ENCODE results near the gene SYNGR2. TPM values are rescaled to one million over a fixed set of nuclear protein-coding genes. Genes with fewer than 3 reads are reported as not detected.

Gene SYNGR2
- 56.4 and 68.8 TPM in 2 replicates for total RNA-seq

GRCh38 chr17:78168242-78168902 lies at the start of gene SYNGR2:
Gene SYNGR2, plus strand, starts transcription at chr17:78168581. Its CDS starts 36 bp downstream, at chr17:78168617.

GRCh38 chr17:78128551-78129350 lies 39.6 kb upstream of the SYNGR2 start, which contains the start of gene TMC6:
Gene TMC6, minus strand, starts transcription at chr17:78128755. Its CDS starts 1,923 bp downstream, at chr17:78126832.

DNA sequence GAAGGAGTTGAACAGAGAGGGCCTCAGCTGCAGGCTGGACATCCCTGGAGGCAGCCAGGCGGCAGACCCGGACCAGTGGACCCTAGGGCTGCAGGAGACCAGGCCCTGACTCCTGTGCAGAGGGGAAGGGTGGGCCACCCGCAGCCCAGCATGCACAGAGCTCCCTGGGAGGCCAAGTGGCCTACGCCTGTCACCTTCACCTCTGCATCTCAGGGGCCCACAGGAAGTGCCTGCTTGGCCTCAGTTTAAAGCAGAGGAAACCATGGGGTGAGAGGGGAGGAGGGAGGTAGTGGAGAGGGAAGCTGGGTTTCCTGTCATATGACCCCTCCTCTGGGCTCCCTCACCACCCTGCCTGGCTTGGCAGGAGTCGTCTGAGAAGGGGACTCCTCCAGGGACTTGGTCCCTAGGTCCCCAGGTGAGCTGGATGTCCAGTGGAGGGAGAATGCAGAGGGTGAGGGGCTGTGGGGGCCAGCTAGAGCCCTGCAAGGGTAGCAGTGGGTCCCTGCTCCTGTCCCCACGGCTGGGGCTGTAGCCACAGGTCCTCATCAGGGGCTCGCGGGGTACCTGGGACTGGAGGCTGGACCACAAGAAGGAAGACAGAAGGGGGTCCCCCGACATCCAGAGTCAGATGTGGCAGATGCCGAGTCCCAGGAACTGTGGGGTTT lies 37.8 kb upstream of the SYNGR2 start, which contains the start of gene TMC8:
TMC8 (plus strand) TSS at position 335 of the 665 bp plus-strand sequence. CDS start 818 bp downstream, outside the sequence.

GRCh38 chr17:78186692-78187595 lies 18.6 kb downstream of the SYNGR2 start, which contains the start of the genes AFMID and TK1:
Gene AFMID, plus strand, starts transcription at chr17:78187362. Its CDS starts 9 bp downstream, at chr17:78187371.
Gene TK1, minus strand, starts transcription at chr17:78187052. Its CDS starts 58 bp downstream, at chr17:78186994.

GRCh38 chr17:78214016-78214705 lies 45.8 kb downstream of the SYNGR2 start, which contains the start of gene BIRC5:
Gene BIRC5, plus strand, starts transcription at chr17:78214253. Its CDS starts 64 bp downstream, at chr17:78214317.

Other genes starting within 250 kb of the SYNGR2 start
- gene TNRC6C, start 209.9 kb upstream of the SYNGR2 start, total RNA-seq, result 0.68 and 0.93 TPM in 2 replicates
- gene TMC6, start 39.8 kb upstream of the SYNGR2 start, total RNA-seq, result 65.6 and 78.7 TPM in 2 replicates
- gene TMC8, start 37.8 kb upstream of the SYNGR2 start, total RNA-seq, result under 0.01 and 0.21 TPM in 2 replicates
- gene C17orf99, start 22.2 kb upstream of the SYNGR2 start, total RNA-seq, result 0.34 and 0.93 TPM in 2 replicates
- gene TK1, start 18.5 kb downstream of the SYNGR2 start, total RNA-seq, result 0.78 and 1.4 TPM in 2 replicates
- 22.7 and 32.8 TPM in 2 replicates for gene AFMID, start 18.8 kb downstream of the SYNGR2 start, total RNA-seq
- gene BIRC5, start 45.7 kb downstream of the SYNGR2 start, total RNA-seq, result 0.14 and 1.0 TPM in 2 replicates
- not detected in 2 replicates for gene TMEM235, start 63.0 kb downstream of the SYNGR2 start, total RNA-seq
- 18.8 and 19.6 TPM in 2 replicates for gene SOCS3, start 191.5 kb downstream of the SYNGR2 start, total RNA-seq
- gene PGS1, start 210.1 kb downstream of the SYNGR2 start, total RNA-seq, result 15.7 and 32.3 TPM in 2 replicates